Activated T-cell treated with anti-CD3 and anti-CD28 coated beads for 24 hours (primary cell): Measurements from ENCODE around the gene SMG1.
"Not testable (repeated sequence)": the region's sequence is repeated elsewhere in the genome, so short reads cannot be mapped to it uniquely, and the experiment has no call there.

Experiments used
- DNase-seq: peaks from one replicate; pipeline ENCODE4 v3.0.0-alpha.2; 2020; ENCODE audit warnings: low read depth

SMG1 gene

DNA sequence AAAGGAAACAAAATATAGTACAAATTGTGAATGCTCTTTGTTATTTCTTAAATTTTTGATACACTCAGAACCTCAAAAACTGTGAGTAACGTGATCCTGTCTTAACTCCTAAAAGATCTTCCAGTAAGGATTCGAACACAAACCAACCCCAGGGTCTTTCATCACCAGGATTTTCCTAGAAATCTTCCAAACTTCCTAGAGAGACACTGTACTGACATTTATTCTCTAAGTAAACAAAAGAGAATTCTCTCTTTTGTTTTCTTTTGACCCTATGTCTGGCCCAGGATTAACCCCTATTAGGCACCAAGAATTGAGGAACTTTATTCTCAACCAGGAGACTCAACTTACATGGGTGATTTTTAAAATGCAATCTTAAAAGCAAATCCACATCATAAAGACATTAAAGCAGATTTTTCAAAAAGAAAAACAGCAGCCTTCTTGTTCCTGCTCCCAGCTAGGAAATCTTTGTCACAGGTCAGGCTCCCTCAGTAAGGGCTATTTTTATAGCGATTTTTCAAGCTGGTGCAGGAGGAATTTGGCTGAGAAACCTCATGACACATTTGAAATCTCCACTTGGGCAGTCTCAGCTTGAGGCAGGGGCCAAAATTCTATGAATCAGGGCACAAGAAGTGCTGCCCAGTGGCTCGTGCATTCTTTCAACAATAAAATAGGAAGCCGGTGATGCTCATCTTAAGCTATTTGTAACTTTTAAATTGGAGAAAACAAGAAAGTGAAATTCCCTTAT lies 6.2 kb upstream of the SMG1 start:
- no peak for DNase-seq

DNA sequence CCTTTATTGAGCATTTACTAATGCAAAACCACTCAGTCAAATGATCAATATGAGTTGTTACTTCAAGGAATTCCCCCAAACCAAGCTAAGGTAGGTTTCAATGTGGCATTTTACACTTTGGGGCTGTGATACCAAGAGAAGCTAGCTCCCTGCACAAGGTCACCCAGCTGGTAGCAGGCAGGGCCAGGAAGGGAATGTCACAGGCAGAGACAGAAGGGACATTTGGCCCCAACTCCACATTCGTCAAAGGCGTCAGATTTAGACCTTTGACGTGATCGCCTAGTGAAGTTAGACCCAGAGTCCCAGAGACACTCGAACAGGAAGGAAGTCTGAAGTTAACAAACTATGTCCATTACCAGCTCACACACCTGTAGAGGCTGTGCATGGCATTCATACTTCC lies 5.5 kb upstream of the SMG1 start:
- DNase-seq = no peak

DNA sequence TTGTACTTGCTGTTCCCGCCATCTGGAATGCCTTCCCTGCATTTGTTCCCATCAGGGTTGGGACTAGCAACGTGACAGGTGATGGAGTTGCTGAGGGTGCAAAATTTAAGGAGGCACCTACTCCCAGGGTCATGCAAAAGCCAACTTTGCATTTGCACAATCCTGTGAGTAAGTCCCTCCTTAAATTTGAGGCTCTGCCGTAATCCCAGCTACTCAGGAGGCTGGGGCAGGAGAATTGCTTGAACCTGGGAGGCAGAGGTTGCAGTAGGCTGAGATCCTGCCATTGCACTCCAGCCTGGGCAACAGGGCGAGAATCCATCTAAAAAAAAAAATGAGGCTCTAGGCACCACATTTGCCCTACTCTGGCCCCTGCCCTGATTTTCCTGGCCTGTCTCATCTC lies 3.9 kb upstream of the SMG1 start:
- not testable (repeated sequence) for DNase-seq

DNA sequence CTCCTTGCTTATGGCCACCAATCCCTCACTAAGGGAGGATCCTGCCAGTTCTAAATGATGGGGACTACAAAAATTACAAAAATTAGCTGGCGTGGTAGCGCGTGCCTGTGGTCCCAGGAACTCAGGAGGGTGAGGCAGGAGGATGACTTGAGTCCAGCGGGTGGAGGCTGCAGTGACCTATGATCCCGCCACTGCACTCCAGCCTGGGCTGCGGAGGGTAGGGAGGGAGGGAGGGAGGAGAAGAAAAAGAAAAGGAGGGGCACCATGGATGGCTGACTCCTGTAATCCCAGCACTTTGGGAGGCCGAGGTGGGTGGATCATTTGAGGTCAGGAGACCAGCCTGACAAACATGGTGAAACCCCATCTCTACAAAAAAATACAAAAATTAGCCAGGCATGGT lies 1.9 kb upstream of the SMG1 start:
- DNase-seq = not testable (repeated sequence)

DNA sequence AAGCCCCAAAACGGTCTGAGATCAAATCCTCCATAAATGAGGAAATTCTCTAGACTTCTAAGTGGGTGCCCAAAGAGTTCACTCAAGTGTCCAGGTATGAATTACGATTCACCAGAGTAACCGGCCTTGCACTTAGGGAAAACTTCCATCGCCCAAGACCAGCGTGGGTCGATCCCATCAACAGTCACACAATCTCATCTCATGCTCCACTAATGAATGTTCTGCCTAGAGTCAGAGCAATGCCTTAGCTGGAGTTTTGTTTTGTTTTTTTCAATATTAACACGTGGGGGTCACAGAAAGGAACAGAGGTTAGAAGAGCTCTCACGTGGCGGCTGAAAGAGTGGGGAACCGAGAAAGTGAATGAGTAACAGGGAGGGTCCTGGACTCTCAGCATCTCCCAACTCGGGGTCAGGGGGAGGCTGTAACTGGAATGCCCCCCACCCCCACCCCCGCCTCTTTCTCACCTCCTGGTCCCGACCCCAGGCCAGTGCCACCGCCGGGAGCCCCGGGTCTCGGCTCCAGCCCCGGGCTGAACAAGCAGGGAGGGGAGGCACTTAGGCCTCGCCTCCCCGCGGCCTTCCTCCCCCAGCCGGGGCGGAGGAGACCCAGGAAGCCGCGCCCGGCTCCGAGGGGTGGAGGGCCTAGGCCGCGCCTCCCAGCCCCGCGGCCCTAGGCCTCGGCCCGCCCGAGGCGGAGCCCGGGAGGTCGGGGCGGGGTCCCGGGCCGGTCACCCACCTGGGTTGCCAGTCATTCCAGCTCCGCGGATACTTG lies 808 bp downstream of the SMG1 start:
- DNase-seq = peak; percentile 51

DNA sequence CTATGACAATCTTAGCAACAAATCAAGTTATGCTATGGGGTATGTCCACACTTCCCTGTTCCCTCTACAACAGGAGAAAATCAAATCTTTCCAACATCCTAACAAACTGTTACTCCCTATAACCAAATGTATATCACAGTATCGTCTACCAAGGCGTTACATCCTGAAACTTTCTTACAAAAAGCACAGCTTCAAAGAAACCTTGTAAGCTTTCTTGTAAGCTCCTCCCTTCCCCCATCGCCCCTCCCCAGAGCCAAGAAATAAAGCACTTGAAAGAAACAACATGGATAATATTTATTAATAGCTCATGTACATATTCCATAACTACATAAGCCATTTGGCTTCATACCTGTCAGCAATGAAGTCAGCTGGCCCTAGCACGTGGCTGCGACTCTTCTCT lies 2.3 kb downstream of the SMG1 start:
- not testable (repeated sequence) for DNase-seq

DNA sequence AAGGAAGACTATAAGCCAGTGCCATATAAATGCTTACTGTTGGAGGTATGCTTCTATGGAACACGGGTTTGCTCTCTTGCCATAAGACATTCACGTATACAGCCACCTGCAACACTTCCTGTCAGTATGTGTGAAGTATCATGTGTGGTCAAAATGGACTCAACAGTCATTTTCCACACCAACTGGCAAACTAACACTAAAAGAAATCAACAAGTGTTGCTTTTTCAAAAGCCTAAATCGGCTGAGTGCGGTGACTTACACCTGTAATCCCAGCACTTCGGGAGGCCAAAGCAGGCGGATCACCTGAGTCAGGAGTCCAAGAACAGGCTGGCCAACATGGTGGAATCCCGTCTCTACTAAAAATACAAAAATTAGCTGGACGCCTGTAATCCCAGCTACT lies 3.1 kb downstream of the SMG1 start:
- DNase-seq = not testable (repeated sequence)

DNA sequence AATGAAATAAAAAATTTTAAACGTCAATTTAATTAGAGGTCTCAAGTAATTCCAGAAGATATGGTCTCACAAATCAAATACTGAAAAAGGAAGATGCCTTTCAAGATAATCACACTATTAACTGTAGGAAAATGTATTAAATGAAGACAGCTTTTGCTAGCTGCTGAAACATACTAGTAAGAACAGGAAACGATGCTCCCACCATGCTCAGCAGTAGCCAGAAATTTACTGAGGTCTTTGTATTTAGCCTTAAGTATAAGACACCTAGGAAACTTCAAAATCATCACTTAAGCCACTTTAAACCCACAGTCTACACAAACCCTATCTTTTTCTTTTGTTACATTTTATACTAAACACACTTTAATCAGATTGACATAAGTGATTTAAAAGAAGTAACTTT lies 16.6 kb downstream of the SMG1 start:
- not testable (repeated sequence) for DNase-seq

DNA sequence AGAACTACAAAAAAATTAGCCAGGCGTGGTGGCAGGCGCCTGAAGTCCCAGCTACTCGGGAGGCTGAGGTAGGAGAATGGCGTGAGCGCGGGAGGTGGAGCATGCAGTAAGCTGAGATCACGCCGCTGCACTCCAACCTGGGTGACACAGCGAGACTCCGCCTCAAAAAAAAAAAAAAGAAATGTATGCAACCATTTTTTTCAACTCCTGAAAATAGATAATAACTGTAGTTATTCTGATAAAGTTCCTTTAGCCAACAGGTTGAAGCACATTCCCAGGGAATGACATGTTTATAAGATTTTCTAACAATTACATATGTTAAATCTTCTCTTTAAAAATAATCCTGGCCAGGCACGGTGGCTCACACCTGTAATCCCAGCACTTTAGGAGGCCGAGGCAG lies 17.5 kb downstream of the SMG1 start:
- not testable (repeated sequence) for DNase-seq

DNA sequence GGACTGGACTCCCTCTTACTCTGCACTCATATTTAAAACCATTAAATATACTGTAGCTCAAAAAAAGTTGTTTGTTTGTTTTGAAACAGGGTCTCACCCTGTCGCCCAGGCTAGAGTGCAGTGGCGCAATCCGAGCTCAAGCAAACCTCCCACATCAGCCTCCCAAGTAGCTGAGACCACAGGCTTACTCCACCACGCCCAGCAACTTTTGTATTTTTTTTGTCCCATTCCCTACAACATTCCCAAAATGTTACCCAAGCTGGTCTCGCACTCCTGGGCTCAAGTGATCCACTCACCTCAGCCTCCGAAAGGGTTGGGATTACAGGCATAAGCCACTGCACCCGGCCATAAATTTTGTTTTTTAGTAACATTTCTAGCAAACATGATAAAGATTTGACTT lies 23.4 kb downstream of the SMG1 start:
- DNase-seq = not testable (repeated sequence)

DNA sequence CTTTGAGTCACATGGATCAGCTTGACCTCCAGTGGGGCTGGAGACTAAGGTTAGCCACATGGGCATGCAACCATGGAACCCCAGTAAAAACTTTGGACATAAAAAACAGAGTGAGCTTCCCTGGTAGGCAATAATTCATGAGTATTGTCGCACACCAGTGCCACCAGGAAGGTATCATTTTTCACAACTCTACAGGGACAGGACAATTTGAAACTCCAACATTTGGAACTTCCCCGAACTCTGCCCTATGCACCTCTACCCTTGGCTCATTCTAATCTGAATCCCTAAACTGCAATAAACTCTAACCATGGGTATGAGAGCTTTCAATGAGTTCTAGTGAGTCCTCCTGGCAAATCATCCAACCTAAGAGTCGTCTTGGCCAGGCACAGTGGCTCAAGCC lies 24.2 kb downstream of the SMG1 start:
- not testable (repeated sequence) for DNase-seq

DNA sequence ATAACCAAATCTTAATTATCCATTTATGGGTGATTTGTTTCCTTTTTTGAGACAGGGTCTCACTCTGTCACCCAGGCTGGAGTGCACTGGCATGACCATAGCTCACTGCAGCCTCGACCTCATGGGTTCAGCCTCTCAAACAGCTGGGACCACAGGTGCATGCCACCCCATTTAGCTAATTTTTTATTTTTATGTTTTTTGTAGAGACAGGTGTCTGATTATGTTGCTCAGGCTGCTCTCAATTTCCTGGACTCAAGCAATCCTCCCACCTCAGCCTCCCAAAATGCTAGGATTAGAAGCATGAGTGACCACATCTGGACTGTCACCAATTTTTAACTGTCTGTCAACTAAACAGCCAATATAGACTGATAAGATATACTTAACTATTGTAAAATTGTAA lies 25.0 kb downstream of the SMG1 start:
- not testable (repeated sequence) for DNase-seq

DNA sequence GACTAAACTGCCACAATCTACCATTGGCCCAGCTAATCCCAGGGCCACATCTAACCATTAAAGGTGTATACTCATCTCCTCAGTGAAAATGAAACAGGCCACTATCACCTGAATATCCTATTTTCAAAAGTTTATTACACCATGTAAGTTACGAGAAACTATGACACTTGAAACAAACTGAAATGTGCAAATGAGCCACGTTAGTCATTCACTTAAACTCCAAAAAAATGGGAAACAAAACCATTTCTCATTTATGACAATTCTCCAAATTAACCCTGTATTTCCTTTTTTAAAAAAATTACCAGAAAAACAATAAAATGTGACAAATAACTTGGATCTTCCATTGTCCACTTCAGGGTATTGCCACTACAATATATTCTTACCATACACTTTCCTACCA lies 41.8 kb downstream of the SMG1 start:
- DNase-seq = not testable (repeated sequence)

DNA sequence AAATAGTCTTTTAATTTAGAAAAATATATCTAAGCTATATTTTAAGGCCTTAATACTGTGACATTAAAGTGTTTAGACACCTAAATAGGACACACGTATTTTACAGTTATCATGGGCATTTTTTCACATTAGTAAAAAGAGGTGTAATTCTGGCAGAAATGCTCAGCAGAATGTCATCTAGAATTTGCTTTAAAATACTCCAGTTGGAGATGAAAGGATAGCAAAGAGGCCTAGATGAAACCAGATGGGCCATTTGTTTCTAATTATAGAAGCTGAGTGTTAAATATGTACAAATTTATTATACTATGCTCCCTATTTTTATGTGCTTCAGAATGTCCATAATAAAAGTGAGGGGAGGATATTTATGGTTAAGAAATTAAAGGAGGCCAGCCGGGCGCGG lies 48.5 kb downstream of the SMG1 start:
- not testable (repeated sequence) for DNase-seq

DNA sequence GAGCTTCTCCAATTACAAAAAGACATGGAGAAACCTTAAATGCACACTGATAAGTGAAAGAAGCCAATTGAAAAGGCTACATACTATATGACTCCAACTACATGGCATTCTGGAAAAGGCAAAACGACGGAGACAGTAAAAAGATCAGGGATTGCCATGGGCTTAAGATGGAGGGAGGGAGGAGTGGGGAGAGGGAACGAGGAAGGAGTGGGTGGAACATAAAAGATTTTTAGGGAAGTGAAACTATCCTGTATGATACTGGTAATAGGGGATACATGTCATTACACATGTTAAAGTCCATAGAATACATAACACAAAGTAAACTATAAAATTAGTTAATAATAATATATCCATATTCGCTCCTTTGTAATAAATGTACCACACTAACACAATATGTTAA lies 48.9 kb downstream of the SMG1 start:
- DNase-seq = not testable (repeated sequence)

DNA sequence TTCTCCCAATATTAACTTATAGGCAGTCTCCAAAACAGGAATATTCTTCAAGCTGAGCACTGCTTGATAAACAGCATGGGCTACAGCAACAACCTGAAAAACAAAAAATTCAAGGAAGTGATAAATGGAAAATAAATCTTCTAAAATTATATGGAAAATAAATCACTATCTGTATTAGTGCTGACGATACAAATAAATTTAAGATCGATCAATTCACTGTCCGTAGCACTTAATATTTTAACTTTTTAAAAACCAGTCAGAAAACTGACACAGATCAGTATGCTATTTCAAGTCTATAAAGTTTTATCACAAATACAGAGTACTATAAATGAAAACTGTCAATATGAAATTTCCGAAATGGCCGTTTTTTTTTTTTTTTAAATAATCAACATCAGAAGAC lies 49.9 kb downstream of the SMG1 start:
- DNase-seq = not testable (repeated sequence)

DNA sequence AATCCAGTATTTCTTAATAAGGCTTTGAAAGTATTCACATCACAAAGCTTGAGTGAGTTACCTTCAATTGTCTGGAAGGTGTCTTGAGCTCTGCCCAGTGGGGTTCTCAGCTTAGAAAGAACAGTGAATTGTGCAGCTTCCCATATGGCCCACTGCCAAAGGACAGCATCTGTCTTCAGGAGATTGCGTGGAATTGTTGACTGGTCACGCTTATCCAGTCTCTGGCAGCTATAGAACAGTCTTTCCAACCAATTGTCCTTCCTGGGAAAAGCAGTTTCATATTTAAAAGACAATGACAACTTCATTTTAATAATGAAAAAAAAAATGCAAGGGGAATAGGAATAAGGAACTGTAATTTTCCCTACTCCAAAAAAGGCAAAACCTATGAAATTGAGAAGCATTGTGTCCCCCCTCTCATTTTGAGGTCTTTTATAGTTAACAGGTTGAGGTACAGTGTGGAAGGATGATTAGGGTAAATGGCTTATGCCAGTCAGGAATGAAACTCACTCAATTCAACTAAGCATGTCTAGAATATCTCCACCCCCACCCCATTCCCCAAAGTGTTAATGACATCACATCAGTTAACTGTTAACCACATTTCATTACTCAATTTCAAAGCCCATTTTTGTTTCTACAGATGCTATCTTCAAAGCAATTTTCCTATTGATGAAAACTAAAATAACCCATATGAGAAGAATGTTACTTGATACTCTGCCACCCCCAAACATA lies 57.0 kb downstream of the SMG1 start:
- not testable (repeated sequence) for DNase-seq

DNA sequence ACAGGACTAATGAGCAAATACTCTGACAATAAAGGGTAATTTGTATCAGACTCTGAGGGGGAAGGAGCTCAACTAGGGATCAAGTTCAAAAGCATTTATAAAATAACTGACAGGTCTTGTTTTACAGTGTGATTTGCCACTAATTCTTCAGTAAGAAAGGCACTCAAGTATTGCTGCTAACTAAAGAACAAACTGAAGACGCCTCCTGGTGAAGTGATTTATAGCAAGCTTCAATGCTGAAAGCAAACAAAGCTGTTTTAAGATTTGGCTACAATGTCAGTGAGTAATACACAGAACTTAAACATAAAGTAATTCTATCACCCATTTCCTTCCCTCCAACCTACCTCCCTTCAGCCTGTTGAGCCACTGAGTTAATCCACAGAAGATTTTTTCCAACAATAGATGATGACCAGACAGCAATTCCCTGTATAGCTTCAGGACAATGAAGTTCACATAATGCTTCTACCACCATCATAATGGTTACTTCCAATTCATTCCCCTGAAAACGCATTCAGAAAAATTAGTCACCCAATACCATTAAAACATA lies 59.9 kb downstream of the SMG1 start:
- DNase-seq = not testable (repeated sequence)

DNA sequence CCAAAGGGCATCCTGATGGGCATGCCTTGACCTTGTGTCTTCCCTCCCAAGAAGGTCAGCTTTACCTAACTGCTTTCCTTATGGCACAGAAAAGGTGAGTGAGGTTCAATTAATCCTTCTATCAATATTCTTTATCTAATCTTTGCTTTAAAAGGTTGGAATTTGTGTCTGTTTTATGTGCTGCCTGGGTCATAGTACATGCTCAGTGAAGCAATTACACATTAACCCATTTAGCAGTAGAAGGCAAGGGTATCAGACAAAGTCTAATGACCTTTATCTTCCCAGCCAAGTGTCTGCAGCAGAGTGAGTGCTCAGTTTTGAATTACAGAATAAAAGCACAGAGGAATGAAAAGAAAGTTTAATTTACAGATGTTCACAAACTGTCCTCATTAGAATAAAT lies 63.3 kb downstream of the SMG1 start:
- not testable (repeated sequence) for DNase-seq

DNA sequence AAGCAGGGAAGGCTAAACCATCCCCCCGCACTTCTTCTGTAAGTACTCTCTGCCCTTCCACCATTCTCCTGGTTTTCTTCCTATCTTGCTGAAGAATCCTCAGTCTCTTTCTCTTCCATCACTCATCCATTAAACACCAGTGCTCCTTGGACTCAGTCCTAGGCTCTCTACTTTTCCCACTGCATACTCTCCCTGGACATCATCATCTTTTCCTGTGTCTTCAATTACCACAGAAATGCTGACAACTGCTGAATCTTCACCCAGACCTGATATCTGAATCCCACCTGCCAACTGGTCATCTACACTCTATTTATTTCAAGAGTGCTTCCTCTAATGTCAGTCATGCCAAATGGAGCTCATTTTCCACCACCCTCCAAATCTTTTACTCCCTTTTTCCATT lies 71.0 kb downstream of the SMG1 start:
- DNase-seq = no peak

DNA sequence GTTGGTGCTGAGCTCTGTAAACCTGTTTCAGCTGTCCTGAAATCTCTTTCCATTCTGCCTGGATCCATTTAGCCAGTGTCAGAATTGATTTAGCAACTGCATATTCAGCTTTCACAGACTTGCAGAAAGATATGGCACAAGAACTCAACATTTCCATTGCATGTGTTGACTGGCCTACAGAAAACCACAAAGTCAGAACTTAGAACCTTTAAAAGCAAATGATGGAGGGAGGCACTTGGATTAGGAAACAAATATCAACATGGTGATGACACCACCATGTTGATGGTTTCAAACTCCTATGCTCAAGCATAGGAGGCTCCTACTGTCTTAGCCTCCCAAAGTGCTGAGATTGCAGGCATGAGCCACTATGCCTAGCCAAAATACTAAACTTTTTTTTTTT lies 72.5 kb downstream of the SMG1 start:
- DNase-seq = no peak

DNA sequence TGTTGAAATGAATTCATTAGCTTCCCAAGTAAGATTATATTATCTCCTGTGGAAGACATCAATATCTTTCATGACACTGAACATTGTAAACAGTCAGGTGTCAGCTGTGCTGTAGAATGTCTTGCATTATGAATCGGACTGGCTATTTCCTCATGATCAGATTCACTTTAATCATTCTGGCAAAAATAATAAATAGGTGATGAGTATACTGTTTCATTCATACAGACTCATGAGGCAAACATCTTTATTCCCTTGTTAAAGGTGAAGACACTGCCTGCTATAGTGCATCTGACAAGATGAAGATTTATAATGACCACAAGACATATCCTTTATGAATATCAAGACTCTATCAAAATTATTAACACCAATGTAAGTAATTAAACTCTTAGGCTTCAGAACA lies 73.6 kb downstream of the SMG1 start:
- DNase-seq = no peak

DNA sequence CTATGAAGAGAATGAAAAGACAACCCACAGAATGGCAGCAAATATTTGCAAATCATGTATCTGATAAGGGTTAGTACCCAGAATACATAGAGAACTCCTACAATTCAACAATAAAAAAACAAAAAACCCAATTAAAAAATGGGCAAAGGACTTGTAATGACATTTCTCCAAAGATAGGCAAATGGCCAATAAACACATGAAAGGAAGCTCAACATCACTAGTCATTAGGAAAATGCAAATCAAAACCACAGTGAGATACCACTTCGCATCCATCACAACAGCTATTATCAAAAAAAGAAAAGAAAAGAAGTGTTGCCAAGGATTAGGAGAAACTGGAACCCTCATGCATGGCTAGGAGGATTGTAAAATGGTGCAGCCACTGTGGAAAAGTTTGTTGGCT lies 79.8 kb downstream of the SMG1 start:
- no peak for DNase-seq
